IMR-90 (cell line): ENCODE results near the gene ARNT2. TPM values are rescaled to one million over a fixed set of nuclear protein-coding genes. Genes with fewer than 3 reads are reported as not detected.

Experiments
- ATAC-seq: fragments of 200-7000 bp; cut with Tn5 transposase; 2 replicates; pipeline ENCODE4 v1.9.1; 2020; ENCODE audit warnings: low read depth, mild to moderate bottlenecking, moderate library complexity
- BruUV-seq: library from RNA; stranded (reverse); fragments of 400-500 nt; replicated peaks from 2 replicates; lab custom pipeline; 2021; lab: Mats Ljungman, UMichigan
- CTCF ChIA-PET: fragments of 300-600 bp; formaldehyde crosslinking; extraction: SDS; loops from one replicate; lab custom pipeline; 2021; ENCODE audit warnings: antibody characterized with exemption; lab: Yijun Ruan, JAX
- POLR2A ChIA-PET: fragments of 300-600 bp; sonication (Branson Sonifier 250); formaldehyde crosslinking; loops from one replicate; lab custom pipeline; 2022; ENCODE audit warnings: antibody characterized with exemption; ENCODE audit not compliant: unreplicated experiment; lab: Charles Lee
- DNase-seq: peaks from one replicate; pipeline ENCODE4 v3.0.0; 2013
- H2AFZ ChIP-seq: replicated peaks from 2 replicates; pipeline ENCODE3; 2013; ENCODE audit warnings: low read length, mild to moderate bottlenecking; ENCODE audit not compliant: poor library complexity
- H2AK5ac ChIP-seq: 2 replicates; pipeline ENCODE4 v1.6.1; 2013; ENCODE audit warnings: low read depth, low read length, inconsistent platforms
- H2AK9ac ChIP-seq: replicated peaks from 2 replicates; pipeline ENCODE3; 2013; ENCODE audit warnings: mild to moderate bottlenecking, low read depth, low read length, moderate library complexity; ENCODE audit not compliant: poor library complexity
- H2BK120ac ChIP-seq: 2 replicates; pipeline ENCODE4 v1.6.1; 2013; ENCODE audit warnings: low read depth, low read length, inconsistent platforms
- H2BK15ac ChIP-seq: 3 replicates; pipeline ENCODE4 v1.6.1; 2013; ENCODE audit warnings: low read depth, low read length, inconsistent platforms
- H2BK20ac ChIP-seq: 2 replicates; pipeline ENCODE4 v1.6.1; 2013; ENCODE audit warnings: low read depth, mild to moderate bottlenecking, inconsistent platforms, low read length, moderate library complexity
- H2BK5ac ChIP-seq: 2 replicates; pipeline ENCODE4 v1.6.1; 2013; ENCODE audit warnings: mild to moderate bottlenecking, low read depth, low read length, inconsistent platforms; ENCODE audit not compliant: poor library complexity, severe bottlenecking
- H3K14ac ChIP-seq: replicated peaks from 2 replicates; pipeline ENCODE4 v1.6.1; 2013; ENCODE audit warnings: low read depth, low read length, inconsistent platforms
- H3K18ac ChIP-seq: 2 replicates; pipeline ENCODE4 v1.6.1; 2013; ENCODE audit warnings: low read depth, low read length, control low read depth
- H3K23ac ChIP-seq: 2 replicates; pipeline ENCODE4 v1.6.1; 2013; ENCODE audit warnings: low read depth, low read length, inconsistent platforms
- H3K27ac ChIP-seq: 2 replicates; pipeline ENCODE4 v1.5.1; 2013; ENCODE audit warnings: mild to moderate bottlenecking, control low read depth, low read length; ENCODE audit not compliant: insufficient read depth
- H3K27me3 ChIP-seq: 2 replicates; pipeline ENCODE4 v1.6.1; 2013; ENCODE audit warnings: low read length; ENCODE audit not compliant: control insufficient read depth, insufficient read depth
- H3K36me3 ChIP-seq: 2 replicates; pipeline ENCODE4 v1.6.1; 2013; ENCODE audit warnings: low read length, mixed read lengths; ENCODE audit not compliant: control insufficient read depth, insufficient read depth
- H3K4ac ChIP-seq: 2 replicates; pipeline ENCODE4 v1.6.1; 2013; ENCODE audit warnings: low read depth, low read length, inconsistent platforms
- H3K4me1 ChIP-seq: 2 replicates; pipeline ENCODE4 v1.6.1; 2013; ENCODE audit warnings: low read length, mixed read lengths; ENCODE audit not compliant: control insufficient read depth, insufficient read depth
- H3K4me2 ChIP-seq: 2 replicates; pipeline ENCODE4 v1.6.1; 2013; ENCODE audit warnings: low read depth, mild to moderate bottlenecking, control low read depth, low read length, moderate library complexity
- H3K4me3 ChIP-seq: 2 replicates; pipeline ENCODE4 v1.5.1; 2013; ENCODE audit warnings: low read depth, mild to moderate bottlenecking, control low read depth, low read length, moderate library complexity; ENCODE audit not compliant: insufficient read depth
- H3K56ac ChIP-seq: 2 replicates; pipeline ENCODE4 v1.6.1; 2013; ENCODE audit warnings: low read length, inconsistent platforms; ENCODE audit not compliant: insufficient read depth; ENCODE audit errors: extremely low read depth
- H3K79me1 ChIP-seq, 2 experiments: 2 replicates each; pipeline ENCODE4 v1.6.1; 2013; ENCODE audit warnings: low read length in 2 of 2, inconsistent platforms in 1 of 2, low read depth in 1 of 2
- H3K9ac ChIP-seq: 2 replicates; pipeline ENCODE4 v1.6.1; 2013; ENCODE audit warnings: low read depth, low read length, control low read depth
- H3K9me1 ChIP-seq: 2 replicates; pipeline ENCODE4 v1.6.1; 2013; ENCODE audit warnings: low read length, inconsistent platforms; ENCODE audit not compliant: insufficient read depth
- H3K9me3 ChIP-seq: 2 replicates; pipeline ENCODE4 v1.6.1; 2013; ENCODE audit warnings: low read length; ENCODE audit not compliant: control insufficient read depth, insufficient read depth
- H4K20me1 ChIP-seq: 2 replicates; pipeline ENCODE4 v1.6.1; 2013; ENCODE audit warnings: low read length, inconsistent platforms; ENCODE audit not compliant: insufficient read depth
- H4K5ac ChIP-seq: 2 replicates; pipeline ENCODE4 v1.6.1; 2013; ENCODE audit warnings: mild to moderate bottlenecking, low read depth, low read length, control low read depth
- H4K8ac ChIP-seq, 2 experiments: 2 replicates each; pipeline ENCODE4 v1.6.1; 2013; ENCODE audit warnings: low read depth in 2 of 2, low read length in 2 of 2, control low read depth in 1 of 2, inconsistent platforms in 1 of 2
- H4K91ac ChIP-seq: 2 replicates; pipeline ENCODE4 v1.6.1; 2013; ENCODE audit warnings: low read depth, low read length, inconsistent platforms; ENCODE audit not compliant: insufficient read depth
- BHLHE40 ChIP-seq: fragments of 150-350 bp; IDR thresholded peaks from 2 replicates; pipeline ENCODE4 v1.6.1; 2016; ENCODE audit warnings: mild to moderate bottlenecking, low read depth, low read length
- CHD1 ChIP-seq: IDR thresholded peaks from 2 replicates; pipeline ENCODE4 v1.6.1; 2012; ENCODE audit warnings: low read depth, low read length, improper control_type of control experiment
- FOS ChIP-seq: fragments of 150-350 bp; IDR thresholded peaks from 2 replicates; pipeline ENCODE4 v1.6.1; 2016; ENCODE audit warnings: low read depth, low read length
- MAFK ChIP-seq: IDR thresholded peaks from 2 replicates; pipeline ENCODE4 v1.6.1; 2012; ENCODE audit warnings: low read depth, low read length, improper control_type of control experiment
- MAZ ChIP-seq: IDR thresholded peaks from 2 replicates; pipeline ENCODE4 v1.6.1; 2012; ENCODE audit warnings: low read depth, mild to moderate bottlenecking, low read length, improper control_type of control experiment, moderate library complexity, borderline replicate concordance
- MXI1 ChIP-seq: IDR thresholded peaks from 2 replicates; pipeline ENCODE4 v1.6.1; 2012; ENCODE audit warnings: low read depth, mild to moderate bottlenecking, low read length, moderate library complexity, borderline replicate concordance
- NFE2L2 ChIP-seq: fragments of 150-350 bp; IDR thresholded peaks from 2 replicates; pipeline ENCODE4 v1.6.1; 2016; ENCODE audit warnings: low read depth, mild to moderate bottlenecking, low read length
- POLR2A ChIP-seq: IDR thresholded peaks from 2 replicates; pipeline ENCODE4 v1.6.1; 2012; ENCODE audit warnings: mild to moderate bottlenecking, low read depth, low read length
- RAD21 ChIP-seq: IDR thresholded peaks from 2 replicates; pipeline ENCODE4 v1.6.1; 2012; ENCODE audit warnings: low read length, improper control_type of control experiment
- RCOR1 ChIP-seq: IDR thresholded peaks from 2 replicates; pipeline ENCODE4 v1.6.1; 2012; ENCODE audit warnings: mild to moderate bottlenecking, low read length, improper control_type of control experiment; ENCODE audit not compliant: insufficient replicate concordance
- RFX5 ChIP-seq: IDR thresholded peaks from 2 replicates; pipeline ENCODE4 v1.8.0; 2012; ENCODE audit warnings: low read depth, mild to moderate bottlenecking, low read length, moderate library complexity
- SMC3 ChIP-seq: fragments of 150-350 bp; IDR thresholded peaks from 2 replicates; pipeline ENCODE4 v1.6.1; 2016; ENCODE audit warnings: low read depth, mild to moderate bottlenecking, antibody characterized with exemption, low read length, moderate library complexity
- USF2 ChIP-seq: fragments of 150-350 bp; IDR thresholded peaks from 2 replicates; pipeline ENCODE4 v1.6.1; 2017; ENCODE audit warnings: mild to moderate bottlenecking, antibody characterized with exemption, low read length, low read depth
- WGBS, 2 experiments: methylation state at CpG; one replicate each; pipeline versions ENCODE4 v1.1.5 to v1.1.7; 2013; ENCODE audit warnings: missing lambda C conversion rate in 2 of 2; ENCODE audit not compliant: insufficient read length in 1 of 2; ENCODE audit errors: extremely low coverage in 2 of 2; 5-methylcytosine and 5-hydroxymethylcytosine counted together
- dilution Hi-C: fragments of 300-500 bp; cut with HindIII; formaldehyde crosslinking; loops from one replicate; pipeline ENCODE4 v1.14.3; 2018; ENCODE audit warnings: low sequenced_read_pairs; ENCODE audit not compliant: unreplicated experiment
- in situ Hi-C: fragments of 300-500 bp; cut with MboI; formaldehyde crosslinking; loops from 3 replicates; pipeline ENCODE4 v1.14.3; 2019; ENCODE audit warnings: low sequenced_read_pairs, inconsistent platforms, mixed read lengths
- intact Hi-C: fragments of 100-400 bp; cut with micrococcal nuclease; formaldehyde crosslinking; loops from 2 replicates; pipeline ENCODE4 v1.10.0; 2022
- polyA plus RNA-seq, 3 experiments: library from polyadenylated mRNA; depleted of rRNA; stranded (reverse); fragments of >200 nt; gene quantifications; 2 replicates each; pipeline ENCODE4 v1.2.3, GENCODE V29; 2012; ENCODE audit warnings: low replicate concordance in 1 of 3
- total RNA-seq: library from RNA; depleted of rRNA; stranded (reverse); fragments of >200 nt; gene quantifications from 2 replicates; pipeline ENCODE4 v1.2.3, GENCODE V29; 2012
- TF ChIP-seq, protein P1 (sequence below): conservative IDR thresholded peaks from 2 replicates; pipeline ENCODE4 v1.5.1; 2012; ENCODE audit warnings: mild to moderate bottlenecking, low read depth, low read length, improper control_type of control experiment

The ARNT2 gene
- total and polyA plus RNA-seq, 2 of the 4 experiments (the other 2 are of a cell fraction), result 18.2 to 19.0 TPM

DNA sequence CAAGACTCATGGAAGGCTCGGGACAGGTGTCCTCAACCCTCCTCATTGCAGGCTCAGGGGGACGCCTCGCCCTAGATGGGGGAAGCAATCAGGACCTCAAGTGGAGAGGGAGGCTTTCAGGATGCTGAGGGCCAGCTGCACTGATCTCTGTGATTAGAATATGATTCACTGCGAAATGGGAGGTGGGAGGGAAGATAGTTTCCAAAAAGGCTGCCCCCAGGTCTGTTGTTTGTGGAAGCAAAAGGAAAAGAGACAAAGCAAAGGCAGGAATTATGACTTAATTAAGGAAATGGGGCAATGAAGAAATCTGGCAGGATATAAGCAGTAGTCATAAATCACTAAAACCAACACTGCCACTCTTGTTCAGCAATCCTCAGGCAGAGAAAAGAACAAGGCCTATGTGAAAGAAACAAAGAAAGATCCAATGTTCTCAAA is 205.3 kb downstream of the ARNT2 start:
- H3K14ac ChIP-seq, result 0 out of 2 replicates have a peak overlapping the region, but pooled peaks have one; percentile 48
- H3K79me1 ChIP-seq, result no peaks in the 10 kb centered on the region
- H3K9me3 ChIP-seq, result no peaks in the 10 kb centered on the region
- H3K56ac ChIP-seq, result no peak overlapping the region
- ChIA-PET POLR2A (no interaction called here), CTCF (interaction anchor here (0.7 kb wide), 1 partner anchor 9 kb away, joined by 3 read pairs; no protein-coding TSS in a partner anchor)
- 0 out of 2 replicates have a peak overlapping the region, but pooled peaks have one; percentile 24 for H2BK120ac ChIP-seq
- no peak overlapping the region for H3K9ac ChIP-seq
- BruUV-seq, result no TSS peak
- peak overlapping the region; percentile 26; the same call in 1 of the 2 replicates for H3K4ac ChIP-seq
- no peak overlapping the region for H2BK20ac ChIP-seq
- H4K5ac ChIP-seq, result no peak overlapping the region; the same call in 1 of the 2 replicates
- no peak overlapping the region for H2AK5ac ChIP-seq
- no peaks in the 10 kb centered on the region for H4K20me1 ChIP-seq
- intact Hi-C loops (no loop called here), in situ Hi-C loops (no loop called here), dilution Hi-C loops (no loop called here)
- no peak overlapping the region for H4K8ac ChIP-seq
- H3K36me3 ChIP-seq, result no peaks in the 10 kb centered on the region
- H3K9me1 ChIP-seq, result no peaks in the 10 kb centered on the region; the same call in 1 of the 2 replicates
- H3K4me3 ChIP-seq, result no peak overlapping the region
- no peak overlapping the region for H3K23ac ChIP-seq
- DNase-seq, result no peak
- H3K27me3 ChIP-seq, result no peaks in the 10 kb centered on the region
- no peak overlapping the region for H3K27ac ChIP-seq
- no peak overlapping the region for H2BK5ac ChIP-seq
- no peak overlapping the region for H3K18ac ChIP-seq
- peaks cover 13% of the 10 kb centered on the region; the same call in 1 of the 2 replicates for H3K4me1 ChIP-seq
- H2AFZ ChIP-seq, result no peak overlapping the region
- TF ChIP-seq RAD21, result no peak
- TF ChIP-seq RFX5, result no peak
- no peak for TF ChIP-seq USF2
- no peak for TF ChIP-seq NFE2L2
- TF ChIP-seq, protein P1, sequence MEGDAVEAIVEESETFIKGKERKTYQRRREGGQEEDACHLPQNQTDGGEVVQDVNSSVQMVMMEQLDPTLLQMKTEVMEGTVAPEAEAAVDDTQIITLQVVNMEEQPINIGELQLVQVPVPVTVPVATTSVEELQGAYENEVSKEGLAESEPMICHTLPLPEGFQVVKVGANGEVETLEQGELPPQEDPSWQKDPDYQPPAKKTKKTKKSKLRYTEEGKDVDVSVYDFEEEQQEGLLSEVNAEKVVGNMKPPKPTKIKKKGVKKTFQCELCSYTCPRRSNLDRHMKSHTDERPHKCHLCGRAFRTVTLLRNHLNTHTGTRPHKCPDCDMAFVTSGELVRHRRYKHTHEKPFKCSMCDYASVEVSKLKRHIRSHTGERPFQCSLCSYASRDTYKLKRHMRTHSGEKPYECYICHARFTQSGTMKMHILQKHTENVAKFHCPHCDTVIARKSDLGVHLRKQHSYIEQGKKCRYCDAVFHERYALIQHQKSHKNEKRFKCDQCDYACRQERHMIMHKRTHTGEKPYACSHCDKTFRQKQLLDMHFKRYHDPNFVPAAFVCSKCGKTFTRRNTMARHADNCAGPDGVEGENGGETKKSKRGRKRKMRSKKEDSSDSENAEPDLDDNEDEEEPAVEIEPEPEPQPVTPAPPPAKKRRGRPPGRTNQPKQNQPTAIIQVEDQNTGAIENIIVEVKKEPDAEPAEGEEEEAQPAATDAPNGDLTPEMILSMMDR, result no peak
- no peak for TF ChIP-seq MAZ
- TF ChIP-seq MAFK, result no peak
- TF ChIP-seq MXI1, result no peak
- TF ChIP-seq CHD1, result no peak
- no peak for TF ChIP-seq RCOR1
- TF ChIP-seq BHLHE40, result no peak
- no peak for TF ChIP-seq POLR2A
- TF ChIP-seq FOS, result no peak
- TF ChIP-seq SMC3, result no peak
- no peak overlapping the region for H3K4me2 ChIP-seq
- H4K91ac ChIP-seq, result no peak overlapping the region; the same call in 1 of the 2 replicates
- no peak overlapping the region for H2BK15ac ChIP-seq
- no peak overlapping the region for H2AK9ac ChIP-seq
- 67% methylated on average over 3 of the region's 4 CpGs; no CpG with 5 or more reads in 1 of the 2 experiments for WGBS, 2 experiments
- ATAC-seq, result no peak
